Cardiac fibroblast (primary cell): Measurements from ENCODE around the gene GZF1.

Experiments used
- DNase-seq, 2 donors: peaks; one replicate each; pipeline versions ENCODE4 v3.0.0 to v3.0.0-alpha.2; 2010; ENCODE audit warnings: low read depth in 2 of 2
- H3K4me3 ChIP-seq, 2 donors: replicated peaks in 1 of 2; 1 replicate in 1 of 2; 2 replicates in 1 of 2; pipeline ENCODE4 v1.5.1; 2011; ENCODE audit warnings: low read depth in 2 of 2, low read length in 2 of 2, mild to moderate bottlenecking in 2 of 2, moderate library complexity in 1 of 2
- CTCF ChIP-seq: IDR thresholded peaks from one replicate; pipeline ENCODE4 v1.5.1; 2011; ENCODE audit warnings: low read depth, mild to moderate bottlenecking, low read length, inconsistent platforms

GZF1 gene

GRCh38 chr20:23320317-23320716, 41.7 kb upstream of the GZF1 start:
- no peak overlapping the region for H3K4me3 ChIP-seq
- TF ChIP-seq CTCF: peak; percentile 55
- DNase-seq: peak; percentile 37 to 48

DNA sequence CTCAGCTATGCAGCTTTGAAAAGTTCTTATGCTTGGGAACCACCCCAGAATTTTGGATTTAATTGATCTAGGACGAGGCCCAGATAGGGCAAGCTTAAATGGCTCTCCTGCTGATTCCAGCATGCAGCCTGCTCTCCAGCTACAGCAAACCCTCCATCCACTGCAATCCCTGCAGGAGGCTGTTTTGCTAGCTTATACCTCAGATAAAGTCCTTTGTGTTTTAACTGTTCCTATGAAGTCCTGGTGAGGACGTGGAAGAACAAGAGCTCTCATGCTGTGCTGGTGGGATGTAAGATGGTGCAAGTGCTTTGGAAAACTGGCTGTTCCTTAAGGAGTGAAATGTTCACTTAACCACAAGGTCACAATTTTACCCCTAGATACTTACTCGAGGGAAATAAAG, 36.9 kb upstream of the GZF1 start:
- TF ChIP-seq CTCF: no peak

GRCh38 chr20:23326774-23327173, 35.2 kb upstream of the GZF1 start:
- DNase-seq: no peak
- TF ChIP-seq CTCF: no peak
- no peak overlapping the region for H3K4me3 ChIP-seq

More for the DNA sequence above, 36.9 kb upstream of the GZF1 start:
- no peak for DNase-seq
- no peak overlapping the region for H3K4me3 ChIP-seq

DNA sequence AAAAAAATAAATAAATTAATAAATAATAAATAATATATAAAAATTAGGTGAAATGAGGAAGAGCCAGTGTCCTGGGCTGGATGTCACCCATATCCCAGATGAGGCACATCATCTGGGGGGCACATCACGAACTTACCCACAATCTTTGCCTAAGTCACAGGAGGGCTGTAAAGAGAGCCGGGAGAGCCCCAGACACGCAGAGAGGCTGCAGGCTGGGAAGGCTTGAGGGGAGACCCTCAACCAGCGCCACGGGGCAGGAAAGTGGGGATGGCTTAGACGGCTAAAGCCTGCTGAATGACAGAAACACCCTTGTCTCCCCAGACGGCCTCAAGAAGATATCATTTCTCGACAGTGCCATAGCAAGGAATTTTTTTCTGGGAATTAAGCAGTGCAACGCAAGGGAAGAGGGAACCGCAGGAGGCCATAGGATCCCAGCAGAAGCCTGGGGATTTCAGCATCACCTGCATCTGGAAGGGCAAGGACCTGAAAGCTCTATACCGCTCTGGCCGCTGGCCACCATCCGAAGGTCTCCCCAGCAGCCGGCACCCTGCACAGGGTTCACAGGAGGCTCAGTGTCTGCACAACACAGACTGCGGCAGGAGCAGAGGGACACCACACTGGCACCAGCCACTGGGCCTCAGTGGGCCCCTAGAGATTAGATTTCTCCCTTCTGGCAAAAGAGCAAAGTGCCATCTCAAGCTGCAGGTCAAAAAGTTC, 34.2 kb upstream of the GZF1 start:
- DNase-seq: no peak
- no peak overlapping the region for H3K4me3 ChIP-seq
- TF ChIP-seq CTCF: no peak

DNA sequence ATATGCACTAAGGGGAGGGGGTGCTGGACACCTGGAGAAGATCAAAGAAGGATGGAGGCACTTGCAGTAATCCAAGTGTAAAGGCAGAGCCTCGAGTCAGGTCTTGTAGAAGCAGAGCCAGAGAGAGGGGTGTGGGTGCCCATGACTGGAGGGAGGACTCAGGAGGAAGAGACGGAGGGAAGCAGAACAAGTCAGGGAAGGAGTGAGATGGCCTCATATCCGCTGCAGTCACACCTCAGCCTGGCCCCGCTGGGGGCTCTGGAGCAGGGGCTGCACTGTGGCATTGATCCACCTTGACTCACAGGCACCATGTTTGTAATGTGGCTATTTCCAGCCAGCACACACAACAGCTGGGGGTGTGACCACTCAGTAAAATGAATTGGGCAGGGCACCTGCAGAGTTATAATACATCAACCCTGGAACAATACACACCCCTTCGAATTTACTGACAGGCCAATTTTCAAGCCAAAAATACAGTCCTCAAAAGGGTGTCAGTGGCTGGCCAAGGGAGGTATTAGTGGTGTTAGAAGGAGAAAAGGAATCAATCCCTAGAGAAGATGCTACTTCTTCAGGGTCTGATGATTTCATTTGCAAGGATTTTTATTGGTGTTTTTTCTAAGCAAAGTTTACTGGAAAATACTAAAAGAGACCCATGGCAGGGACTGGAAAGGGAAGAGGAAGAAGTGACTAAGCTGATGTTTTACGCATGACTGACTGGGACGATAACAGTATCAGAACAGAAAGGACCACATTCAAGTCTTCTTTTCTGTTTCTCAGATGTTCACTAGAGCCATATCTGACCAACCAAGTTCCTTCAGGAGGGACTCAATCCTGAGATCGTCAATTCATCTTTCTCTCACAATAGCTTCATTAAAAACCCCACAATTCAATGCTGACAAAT, 30.3 kb upstream of the GZF1 start:
- DNase-seq: peak; percentile 28 to 47
- no peak overlapping the region for H3K4me3 ChIP-seq
- no peak for TF ChIP-seq CTCF

DNA sequence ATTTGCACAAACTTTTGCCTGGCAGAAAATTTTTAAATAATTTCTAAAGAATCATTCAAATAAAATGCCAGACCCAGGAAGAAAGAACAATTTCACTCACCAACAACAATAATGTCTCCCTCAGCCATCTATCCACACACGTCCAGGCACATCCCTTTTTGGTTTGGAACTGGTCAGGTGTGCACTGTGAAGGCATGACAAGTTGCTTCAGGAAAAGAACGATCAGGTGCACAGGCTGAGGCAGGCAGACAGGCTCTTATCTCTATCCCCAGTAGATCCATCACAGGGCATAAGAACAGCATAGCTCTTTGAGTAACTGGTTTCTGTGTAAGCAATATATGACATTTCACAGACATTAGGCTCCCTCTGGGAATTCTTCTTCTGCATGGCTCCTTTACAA, 29.5 kb upstream of the GZF1 start:
- TF ChIP-seq CTCF: no peak
- no peak for DNase-seq

More for the DNA sequence above, 29.5 kb upstream of the GZF1 start:
- no peak overlapping the region for H3K4me3 ChIP-seq
